ENCODE data around the gene RASSF5.

The RASSF5 gene

GRCh38 chr1:206568256-206568655, 60.9 kb downstream of the RASSF5 start:
- peaks cover 80% of the 10 kb centered on the region for H3K4me1 ChIP-seq (ENCODE audit: low read length)
- peak overlapping the region; percentile 89 for H3K27ac ChIP-seq (ENCODE audit: low read length)
- peaks cover 20% of the 10 kb centered on the region; the same call in 1 of the 2 replicates for H3K36me3 ChIP-seq (replicated peaks; ENCODE audit: insufficient read depth, low read length)
- H3K9me2 ChIP-seq (replicated peaks; ENCODE audit: insufficient read depth, low read length) = no peaks in the 10 kb centered on the region
- no peak overlapping the region for H3K4me3 ChIP-seq (ENCODE audit: low read length)
- DNase-seq = peak; percentile 58
- no peak overlapping the region for H2AFZ ChIP-seq (ENCODE audit: low read length)
- TF ChIP-seq EZH2phosphoT487 (IDR thresholded peaks at IDR 0.05; ENCODE audit: low read length) (no peak), CTCF (IDR thresholded peaks at IDR 0.05; ENCODE audit: low read length) (no peak), EZH2 (optimal IDR thresholded peaks at IDR 0.05; ENCODE audit: low read depth, low read length) (no peak)
- H3K4me2 ChIP-seq (ENCODE audit: low read depth, low read length) = peak overlapping the region; percentile 85; the same call in 1 of the 2 replicates
- H3K9ac ChIP-seq (ENCODE audit: low read length) = peak overlapping the region; percentile 5; the same call in 1 of the 2 replicates
- no peaks in the 10 kb centered on the region for H3K27me3 ChIP-seq (replicated peaks; ENCODE audit: insufficient read depth, low read length)
- H3K9me3 ChIP-seq (replicated peaks; ENCODE audit: insufficient read depth, low read length) = no peaks in the 10 kb centered on the region
- peaks cover 100% of the 10 kb centered on the region for H3K79me2 ChIP-seq (ENCODE audit: low read length)
- peaks cover 19% of the 10 kb centered on the region; the same call in 1 of the 2 replicates for H4K20me1 ChIP-seq (ENCODE audit: insufficient read depth, low read length)
- peaks cover 55% of the 10 kb centered on the region for H3F3A ChIP-seq (ENCODE audit: insufficient read depth, low read length)

- Histone ChIP-seq H3K4me2 (ENCODE audit: low read depth, low read length) (peak overlapping the region; percentile 85; the same call in 1 of the 2 replicates), H3K27ac (ENCODE audit: low read length) (peak overlapping the region; percentile 89), H3K27me3 (replicated peaks; ENCODE audit: insufficient read depth, low read length) (no peaks in the 10 kb centered on the region), H4K20me1 (ENCODE audit: insufficient read depth, low read length) (peaks cover 19% of the 10 kb centered on the region; the same call in 1 of the 2 replicates), H3K4me3 (ENCODE audit: low read length) (no peak overlapping the region), H2AFZ (ENCODE audit: low read length) (no peak overlapping the region), H3F3A (ENCODE audit: insufficient read depth, low read length) (peaks cover 53% of the 10 kb centered on the region), H3K4me1 (ENCODE audit: low read length) (peaks cover 80% of the 10 kb centered on the region), H3K9me2 (replicated peaks; ENCODE audit: insufficient read depth, low read length) (no peaks in the 10 kb centered on the region), H3K36me3 (replicated peaks; ENCODE audit: insufficient read depth, low read length) (peaks cover 20% of the 10 kb centered on the region; the same call in 1 of the 2 replicates), H3K9ac (ENCODE audit: low read length) (peak overlapping the region; percentile 5; the same call in 1 of the 2 replicates), H3K79me2 (ENCODE audit: low read length) (peaks cover 100% of the 10 kb centered on the region), H3K9me3 (replicated peaks; ENCODE audit: insufficient read depth, low read length) (no peaks in the 10 kb centered on the region)
- DNase-seq = peak; percentile 77
- no peak for TF ChIP-seq EZH2 (optimal IDR thresholded peaks at IDR 0.05; ENCODE audit: low read depth, low read length)
- no peak for TF ChIP-seq CTCF (IDR thresholded peaks at IDR 0.05; ENCODE audit: low read length)
- no peak for TF ChIP-seq EZH2phosphoT487 (IDR thresholded peaks at IDR 0.05; ENCODE audit: low read length)
These were observed 61.5 kb downstream of the RASSF5 start for GRCh38 chr1:206568779-206569352.

- Histone ChIP-seq H3K36me3 (replicated peaks; ENCODE audit: insufficient read depth, low read length) (peaks cover 20% of the 10 kb centered on the region; the same call in 1 of the 2 replicates), H3K27ac (ENCODE audit: low read length) (peak overlapping the region; percentile 89; the same call in 1 of the 2 replicates), H3K9me3 (replicated peaks; ENCODE audit: insufficient read depth, low read length) (no peaks in the 10 kb centered on the region), H3K9ac (ENCODE audit: low read length) (no peak overlapping the region), H2AFZ (ENCODE audit: low read length) (no peak overlapping the region), H3K79me2 (ENCODE audit: low read length) (peaks cover 100% of the 10 kb centered on the region), H3K9me2 (replicated peaks; ENCODE audit: insufficient read depth, low read length) (no peaks in the 10 kb centered on the region), H3K4me1 (ENCODE audit: low read length) (peaks cover 80% of the 10 kb centered on the region), H3K4me2 (ENCODE audit: low read depth, low read length) (no peak overlapping the region), H4K20me1 (ENCODE audit: insufficient read depth, low read length) (peaks cover 22% of the 10 kb centered on the region; the same call in 1 of the 2 replicates), H3F3A (ENCODE audit: insufficient read depth, low read length) (peaks cover 53% of the 10 kb centered on the region), H3K4me3 (ENCODE audit: low read length) (no peak overlapping the region), H3K27me3 (replicated peaks; ENCODE audit: insufficient read depth, low read length) (no peaks in the 10 kb centered on the region)
- DNase-seq = no peak
- TF ChIP-seq EZH2 (optimal IDR thresholded peaks at IDR 0.05; ENCODE audit: low read depth, low read length) = no peak
- TF ChIP-seq CTCF (IDR thresholded peaks at IDR 0.05; ENCODE audit: low read length) = no peak
- TF ChIP-seq EZH2phosphoT487 (IDR thresholded peaks at IDR 0.05; ENCODE audit: low read length) = no peak
These were observed 62.2 kb downstream of the RASSF5 start for GRCh38 chr1:206569556-206569955.

Measured in MM.1S (cell line).